AG09309 (cell line): Measurements from ENCODE around the gene SLC25A14.
"Not testable (repeated sequence)": the region's sequence is repeated elsewhere in the genome, so short reads cannot be mapped to it uniquely, and the experiment has no call there.

Source experiments
- DNase-seq: peaks from one replicate; pipeline ENCODE4 v3.0.0-alpha.2; 2010; ENCODE audit warnings: low read depth
- H3K4me3 ChIP-seq: 2 replicates; pipeline ENCODE4 v1.5.1; 2011; ENCODE audit warnings: mild to moderate bottlenecking, low read depth, low read length, moderate library complexity; ENCODE audit not compliant: control insufficient read depth
- CTCF ChIP-seq: IDR thresholded peaks from 2 replicates; pipeline ENCODE4 v1.5.1; 2011; ENCODE audit warnings: mild to moderate bottlenecking, low read depth, low read length, inconsistent platforms; ENCODE audit not compliant: insufficient read depth, control insufficient read depth; ENCODE audit errors: missing control alignments

Gene SLC25A14

GRCh38 chrX:130301405-130301804 is 38.3 kb upstream of the SLC25A14 start:
- H3K4me3 ChIP-seq: no peak overlapping the region
- no peak for TF ChIP-seq CTCF
- DNase-seq: no peak

- no peak for DNase-seq
- H3K4me3 ChIP-seq: no peak overlapping the region
- no peak for TF ChIP-seq CTCF
These were observed 37.7 kb upstream of the SLC25A14 start for GRCh38 chrX:130301977-130302376.

GRCh38 chrX:130304587-130305368 is 34.9 kb upstream of the SLC25A14 start:
- no peak for DNase-seq
- H3K4me3 ChIP-seq: no peak overlapping the region
- TF ChIP-seq CTCF: no peak

GRCh38 chrX:130319886-130320285 is 19.8 kb upstream of the SLC25A14 start:
- not testable (repeated sequence) for DNase-seq, H3K4me3 ChIP-seq

- no peak for DNase-seq
- TF ChIP-seq CTCF: no peak
These were observed 18.2 kb upstream of the SLC25A14 start for GRCh38 chrX:130321550-130321949.

GRCh38 chrX:130330146-130330545 is 9.6 kb upstream of the SLC25A14 start:
- DNase-seq: no peak
- no peak overlapping the region for H3K4me3 ChIP-seq
- TF ChIP-seq CTCF: no peak

More at GRCh38 chrX:130321550-130321949, 18.2 kb upstream of the SLC25A14 start:
- H3K4me3 ChIP-seq: no peak overlapping the region

GRCh38 chrX:130330706-130331105 is 9.0 kb upstream of the SLC25A14 start:
- H3K4me3 ChIP-seq: no peak overlapping the region
- peak; percentile 8 for DNase-seq
- TF ChIP-seq CTCF: peak; percentile 73
